Gastrocnemius medialis (tissue), 4 donors: ENCODE data around the gene CFAP46.

Experiments
- CTCF ChIP-seq, 5 experiments: fragments of 450-650 bp in 3 of 5; fragments of 200-600 bp in 2 of 5; sonication (generic) in 2 of 5; IDR thresholded peaks in 4 of 5; conservative IDR thresholded peaks in 1 of 5; 1 replicate in 4 of 5; 2 replicates in 1 of 5; pipeline ENCODE4 v1.5.1; 2016 to 2019; ENCODE audit warnings: antibody characterized with exemption in 5 of 5, mild to moderate bottlenecking in 3 of 5, moderate library complexity in 3 of 5
- POLR2A ChIP-seq, 2 donors: fragments of 450-650 bp; IDR thresholded peaks; one replicate each; pipeline ENCODE4 v1.6.1; 2017; ENCODE audit warnings: antibody characterized with exemption in 2 of 2, mild to moderate bottlenecking in 2 of 2, moderate library complexity in 2 of 2

GRCh38 chr10:132855889-132856288 is 86.5 kb downstream of the CFAP46 start:
- TF ChIP-seq CTCF (IDR thresholded peaks at IDR 0.05 in 4 of 5, conservative IDR thresholded peaks at IDR 0.05 in 1 of 5) (no peak), POLR2A (IDR thresholded peaks at IDR 0.05) (no peak)
